HUES6 (cell line): Measurements from ENCODE around the gene TNFRSF4.

ENCODE experiments used
- H3K27ac ChIP-seq: 2 replicates; pipeline ENCODE4 v1.7.0; 2013; ENCODE audit warnings: low read depth, mild to moderate bottlenecking, low read length, inconsistent platforms
- H3K27me3 ChIP-seq: 2 replicates; pipeline ENCODE4 v1.6.1; 2013; ENCODE audit warnings: low read length; ENCODE audit not compliant: control insufficient read depth, insufficient read depth
- H3K36me3 ChIP-seq: 2 replicates; pipeline ENCODE4 v1.6.1; 2013; ENCODE audit warnings: low read length; ENCODE audit not compliant: control insufficient read depth, insufficient read depth
- H3K4me1 ChIP-seq: 2 replicates; pipeline ENCODE4 v1.6.1; 2013; ENCODE audit warnings: low read length; ENCODE audit not compliant: control insufficient read depth, insufficient read depth
- H3K4me3 ChIP-seq: 2 replicates; pipeline ENCODE4 v1.5.1; 2013; ENCODE audit warnings: low read depth, low read length
- H3K9ac ChIP-seq: one replicate; pipeline ENCODE4 v1.6.1; 2013; ENCODE audit warnings: mild to moderate bottlenecking, low read length
- H3K9me3 ChIP-seq: 2 replicates; pipeline ENCODE4 v1.6.1; 2013; ENCODE audit warnings: low read depth, low read length; ENCODE audit not compliant: control insufficient read depth, insufficient read depth

The TNFRSF4 gene

DNA sequence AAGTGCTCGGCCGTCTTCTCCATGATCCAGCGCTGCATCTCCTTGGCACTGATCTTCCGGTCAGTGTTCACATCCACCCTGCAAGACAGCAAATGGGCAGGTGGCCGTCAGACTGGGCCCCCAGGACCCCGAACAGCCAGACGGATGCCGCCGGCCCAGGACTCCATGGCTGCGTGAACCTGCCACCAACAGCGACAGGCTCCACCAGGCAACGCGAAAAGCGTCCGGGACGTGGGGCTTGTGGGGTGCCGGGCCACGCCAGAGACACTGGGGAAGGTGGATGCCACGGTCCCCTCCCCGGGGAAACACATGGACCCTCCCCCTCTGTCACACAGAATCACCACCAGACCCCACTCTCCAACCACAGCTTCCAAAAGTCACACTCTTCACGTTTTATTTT lies 9.9 kb upstream of the TNFRSF4 start:
- Histone ChIP-seq H3K36me3 (peaks cover 68% of the 10 kb centered on the region), H3K27ac (no peak overlapping the region), H3K4me1 (no peaks in the 10 kb centered on the region), H3K27me3 (no peaks in the 10 kb centered on the region), H3K9me3 (no peaks in the 10 kb centered on the region), H3K9ac (no peak overlapping the region), H3K4me3 (no peak overlapping the region)

DNA sequence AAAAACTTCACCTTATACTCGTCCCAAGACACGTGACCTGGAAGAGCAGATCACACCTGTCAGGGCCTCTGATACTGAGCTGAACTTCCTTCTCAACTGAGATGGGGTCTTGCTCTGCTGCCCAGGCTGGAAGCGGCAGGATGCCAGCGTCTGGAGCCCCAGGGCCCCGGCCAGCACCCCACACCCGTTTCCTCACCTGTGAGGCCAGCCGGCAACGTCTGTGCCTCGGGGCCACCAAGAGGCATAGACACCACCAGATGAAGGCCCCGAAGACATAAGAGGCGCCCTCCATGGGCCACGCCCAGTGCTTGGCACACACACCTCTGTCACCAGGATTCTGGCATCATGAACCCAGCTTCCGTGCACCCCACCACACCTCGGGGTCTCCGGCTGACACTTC lies 9.4 kb upstream of the TNFRSF4 start:
- H3K36me3 ChIP-seq, result peaks cover 65% of the 10 kb centered on the region
- H3K27me3 ChIP-seq, result no peaks in the 10 kb centered on the region
- H3K9ac ChIP-seq, result no peak overlapping the region
- no peak overlapping the region for H3K4me3 ChIP-seq
- H3K4me1 ChIP-seq, result peaks cover 2% of the 10 kb centered on the region; the same call in 1 of the 2 replicates
- no peaks in the 10 kb centered on the region for H3K9me3 ChIP-seq
- H3K27ac ChIP-seq, result no peak overlapping the region

DNA sequence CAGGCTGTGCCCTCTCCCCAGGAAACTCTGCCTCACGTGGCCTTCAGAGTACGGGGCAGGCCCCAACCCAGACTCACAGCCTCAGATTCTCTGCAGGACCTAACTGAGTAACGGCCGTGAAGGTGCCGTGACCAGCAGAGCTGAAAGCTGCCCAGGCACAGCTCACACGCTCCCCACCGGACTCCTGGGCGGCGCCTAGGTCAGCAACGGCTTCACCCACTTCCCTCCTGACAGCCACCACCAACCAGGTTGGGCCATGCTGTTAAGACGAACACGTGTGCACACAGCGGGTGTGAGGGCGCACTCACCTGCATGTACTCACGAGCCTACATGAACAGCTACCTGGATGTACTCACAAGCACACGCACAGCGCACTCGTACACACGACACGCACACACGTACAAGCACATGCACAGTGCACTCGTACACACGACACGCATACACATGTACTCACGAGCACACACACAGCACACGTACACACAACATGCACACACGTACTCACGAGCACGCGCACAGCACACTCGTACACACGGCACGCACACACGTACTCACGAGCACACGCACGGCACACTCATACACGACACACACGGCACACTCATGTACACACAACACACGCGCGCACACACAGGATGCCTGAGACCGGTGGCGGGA lies 8.7 kb upstream of the TNFRSF4 start:
- H3K4me1 ChIP-seq, result peaks cover 4% of the 10 kb centered on the region; the same call in 1 of the 2 replicates
- no peaks in the 10 kb centered on the region for H3K9me3 ChIP-seq
- H3K9ac ChIP-seq, result no peak overlapping the region
- no peak overlapping the region for H3K27ac ChIP-seq
- H3K4me3 ChIP-seq, result no peak overlapping the region
- no peaks in the 10 kb centered on the region for H3K27me3 ChIP-seq
- H3K36me3 ChIP-seq, result peaks cover 65% of the 10 kb centered on the region

DNA sequence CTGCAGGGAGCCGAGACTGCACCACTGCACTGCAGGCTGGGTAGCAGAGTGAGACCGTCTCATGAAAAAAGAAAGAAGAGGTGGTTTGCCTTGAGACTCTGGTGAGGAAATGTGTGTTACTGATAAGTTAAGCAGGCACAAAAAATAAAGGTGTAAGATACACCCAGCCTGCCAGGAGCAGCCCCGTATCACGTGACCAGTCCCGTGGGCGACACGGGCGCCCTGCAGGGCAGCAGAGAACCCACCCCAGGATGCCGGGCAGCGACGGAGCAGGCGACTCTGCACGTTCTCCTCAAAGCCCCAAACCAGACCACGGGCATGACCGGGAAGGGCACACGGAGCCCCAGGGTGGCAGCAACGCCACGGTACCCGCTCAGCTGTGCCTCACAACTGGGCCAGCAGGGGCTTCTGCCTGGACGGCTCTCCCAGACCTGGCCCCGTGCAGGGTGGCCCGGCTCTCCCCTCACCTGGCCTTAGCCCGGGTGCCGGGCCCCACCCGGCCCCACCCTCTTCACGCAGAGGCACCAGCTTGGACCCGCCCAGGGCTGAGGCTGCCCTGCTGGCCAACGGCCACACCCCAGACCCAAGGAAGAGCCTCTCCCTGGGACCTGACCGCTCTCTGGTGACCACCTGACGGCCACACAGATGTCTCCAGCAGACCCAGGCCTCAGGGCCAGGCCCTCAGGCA lies 8.1 kb upstream of the TNFRSF4 start:
- Histone ChIP-seq H3K4me3 (no peak overlapping the region), H3K27me3 (no peaks in the 10 kb centered on the region), H3K36me3 (peaks cover 66% of the 10 kb centered on the region), H3K9ac (no peak overlapping the region), H3K4me1 (peaks cover 4% of the 10 kb centered on the region; the same call in 1 of the 2 replicates), H3K9me3 (no peaks in the 10 kb centered on the region), H3K27ac (no peak overlapping the region)

DNA sequence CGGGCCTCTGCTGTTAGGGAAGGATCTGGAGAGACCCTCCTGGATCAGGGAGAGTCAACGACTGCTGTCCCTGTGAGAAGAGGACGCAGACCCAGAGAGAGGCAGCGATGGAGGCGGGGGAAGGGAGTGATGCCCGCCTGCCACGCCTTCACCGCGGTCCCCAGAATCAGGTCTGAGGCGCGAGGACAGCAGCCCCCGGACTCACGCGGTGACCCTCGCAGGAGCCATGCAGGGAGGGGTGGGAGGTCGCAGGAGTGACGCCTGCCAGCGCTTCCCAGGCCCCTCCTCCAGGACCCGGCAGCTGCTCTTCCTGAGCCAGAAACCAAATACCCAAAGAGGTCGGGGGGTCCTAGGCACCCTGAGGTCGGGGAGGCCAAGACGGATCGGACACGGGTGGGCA lies 6.2 kb upstream of the TNFRSF4 start:
- peaks cover 56% of the 10 kb centered on the region for H3K36me3 ChIP-seq
- H3K9me3 ChIP-seq, result no peaks in the 10 kb centered on the region
- no peak overlapping the region for H3K27ac ChIP-seq
- no peak overlapping the region for H3K4me3 ChIP-seq
- H3K4me1 ChIP-seq, result peaks cover 4% of the 10 kb centered on the region; the same call in 1 of the 2 replicates
- H3K9ac ChIP-seq, result no peak overlapping the region
- no peaks in the 10 kb centered on the region for H3K27me3 ChIP-seq

DNA sequence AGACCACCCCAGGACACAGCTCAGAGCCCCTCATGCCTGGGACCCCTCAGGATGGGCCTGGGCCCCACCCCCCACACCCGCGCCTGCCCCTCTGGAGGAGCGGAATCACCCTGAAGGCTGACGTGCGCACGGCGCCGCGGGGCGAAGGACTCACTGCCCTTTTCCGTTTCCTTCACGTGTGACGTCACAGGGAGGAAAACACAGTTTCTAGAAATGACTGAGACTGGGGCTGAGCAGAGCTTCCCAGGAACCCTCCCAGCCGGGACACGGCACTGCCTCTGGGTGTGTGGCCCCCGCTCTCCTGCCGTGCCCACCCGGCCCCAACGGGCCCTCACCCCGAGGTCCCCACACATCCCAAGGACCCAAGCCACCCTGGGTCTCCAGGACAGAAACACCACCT lies 5.4 kb upstream of the TNFRSF4 start:
- no peaks in the 10 kb centered on the region for H3K27me3 ChIP-seq
- no peaks in the 10 kb centered on the region for H3K9me3 ChIP-seq
- no peak overlapping the region for H3K4me3 ChIP-seq
- peaks cover 4% of the 10 kb centered on the region; the same call in 1 of the 2 replicates for H3K4me1 ChIP-seq
- peaks cover 52% of the 10 kb centered on the region for H3K36me3 ChIP-seq
- H3K27ac ChIP-seq, result no peak overlapping the region
- H3K9ac ChIP-seq, result no peak overlapping the region

DNA sequence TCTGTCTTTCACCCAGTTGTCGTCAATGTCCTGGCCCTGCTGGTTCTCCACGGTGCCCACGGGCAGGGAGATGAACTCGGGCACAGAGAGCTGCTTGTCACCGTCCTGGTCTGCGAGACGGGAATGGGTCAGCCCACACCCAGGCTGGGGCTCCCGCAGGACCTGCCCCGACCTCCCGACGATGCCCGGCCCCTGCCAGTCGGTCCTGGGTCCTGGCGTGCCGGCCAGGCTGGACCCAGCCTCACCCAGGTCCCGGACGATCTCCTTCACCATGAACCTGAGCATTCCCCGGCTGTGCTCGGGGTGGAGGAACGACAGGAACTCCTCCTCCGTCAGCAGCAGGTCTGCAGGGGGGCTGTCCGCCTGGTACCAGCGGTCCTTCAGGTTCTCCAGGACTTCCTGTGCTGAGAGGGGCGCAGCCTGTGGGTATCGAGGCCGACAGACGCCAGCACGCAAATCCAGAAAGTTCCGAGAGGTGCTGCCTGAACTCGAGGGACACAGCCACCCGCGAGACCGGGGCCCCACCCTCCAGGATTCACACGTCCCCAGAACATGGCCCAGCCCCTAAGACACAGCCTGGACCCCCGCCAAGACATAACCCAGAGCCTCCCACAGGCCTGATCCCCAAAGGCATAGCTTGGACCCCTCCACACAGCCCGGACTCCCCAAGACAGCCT lies 4.7 kb upstream of the TNFRSF4 start:
- no peak overlapping the region for H3K4me3 ChIP-seq
- H3K27ac ChIP-seq, result no peak overlapping the region
- peaks cover 4% of the 10 kb centered on the region; the same call in 1 of the 2 replicates for H3K4me1 ChIP-seq
- H3K36me3 ChIP-seq, result peaks cover 48% of the 10 kb centered on the region
- no peaks in the 10 kb centered on the region for H3K27me3 ChIP-seq
- H3K9ac ChIP-seq, result no peak overlapping the region
- H3K9me3 ChIP-seq, result no peaks in the 10 kb centered on the region

DNA sequence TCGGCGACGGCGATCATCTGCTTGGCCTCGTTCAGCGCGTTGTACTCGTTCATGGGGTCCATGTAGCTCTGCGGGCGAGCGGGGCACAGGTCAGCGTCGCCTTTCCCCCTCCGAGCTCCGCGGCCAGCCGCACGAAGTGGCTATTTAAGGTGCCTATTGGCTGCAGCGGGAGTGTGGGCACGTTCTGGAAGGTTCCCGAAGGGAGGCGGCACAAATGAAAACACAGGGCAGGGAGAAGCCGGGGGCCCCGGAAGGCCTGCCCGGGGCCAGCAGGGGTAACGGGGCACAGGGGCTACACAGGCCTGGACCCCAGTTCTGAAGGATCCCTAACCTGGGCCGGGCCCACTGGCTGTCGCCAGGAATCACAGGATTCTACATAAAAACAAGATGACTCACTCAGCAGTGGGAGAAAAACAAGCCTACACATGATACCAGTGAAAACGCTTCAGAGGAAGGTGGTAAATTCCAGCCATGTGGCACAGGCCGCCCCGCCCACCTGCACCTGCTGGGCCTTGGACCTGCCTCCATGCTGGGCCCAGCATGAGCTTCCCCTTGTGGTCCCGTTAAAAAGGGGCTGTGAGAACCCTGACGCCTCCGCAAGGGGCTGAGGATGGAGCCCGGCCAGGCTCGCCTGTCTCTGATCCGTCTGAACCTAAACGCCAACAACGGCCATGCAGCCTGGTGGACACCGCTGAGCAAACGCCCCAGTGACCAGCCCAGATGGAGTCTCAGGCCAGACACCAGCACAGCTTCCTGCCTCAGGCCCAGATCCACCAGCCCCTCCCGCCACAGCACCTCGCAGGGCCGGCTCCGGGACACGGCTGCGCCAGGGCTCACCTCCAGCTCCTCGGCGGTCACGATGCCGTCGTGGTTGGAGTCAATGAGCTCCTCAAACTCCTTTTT lies 3.9 kb upstream of the TNFRSF4 start:
- H3K36me3 ChIP-seq, result peaks cover 41% of the 10 kb centered on the region

DNA sequence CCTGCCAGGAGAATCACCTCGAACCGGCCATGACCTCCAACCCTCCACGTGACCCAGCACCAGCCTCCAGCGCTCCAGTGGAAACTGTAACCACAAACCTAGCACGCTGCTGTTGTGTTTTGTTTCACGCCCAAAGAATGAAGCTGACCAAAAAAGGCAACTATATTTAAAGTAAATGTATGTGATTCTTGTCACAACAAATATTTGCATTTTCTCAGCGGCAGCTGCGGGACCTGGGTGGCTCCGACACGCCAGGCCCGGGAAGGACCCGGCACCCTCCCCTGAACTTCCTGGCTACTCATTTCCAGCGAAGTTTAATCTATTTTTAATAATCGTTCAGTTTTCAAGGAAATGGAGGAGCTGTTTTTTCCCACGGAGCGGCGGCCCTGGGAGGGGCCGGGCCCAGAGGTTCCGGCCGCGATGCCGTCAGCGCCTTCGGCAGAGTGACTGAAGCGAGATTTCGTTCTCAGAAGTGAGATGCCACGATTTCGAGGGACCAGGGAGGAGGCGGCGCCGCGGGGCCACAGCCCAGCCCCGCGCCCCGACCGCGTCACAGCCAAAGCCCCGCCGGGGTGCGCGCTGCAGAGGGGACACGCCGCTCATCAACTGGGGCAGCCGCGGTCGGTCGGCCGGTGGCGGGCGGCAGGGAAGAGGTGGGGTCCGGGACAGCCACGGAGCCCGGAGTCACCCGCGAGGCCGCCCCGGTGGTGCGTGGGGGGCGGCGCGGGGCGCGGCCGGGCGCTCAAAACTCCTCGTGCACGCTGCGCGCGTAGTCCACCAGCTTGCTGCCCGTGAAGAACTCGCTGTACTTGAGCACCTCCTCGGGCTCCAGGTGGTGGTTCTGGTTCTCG lies 3.0 kb upstream of the TNFRSF4 start:
- H3K36me3 ChIP-seq, result peaks cover 34% of the 10 kb centered on the region
- no peak overlapping the region for H3K4me3 ChIP-seq
- H3K4me1 ChIP-seq, result peaks cover 4% of the 10 kb centered on the region; the same call in 1 of the 2 replicates
- no peak overlapping the region for H3K27ac ChIP-seq
- H3K9me3 ChIP-seq, result no peaks in the 10 kb centered on the region
- no peak overlapping the region for H3K9ac ChIP-seq
- no peaks in the 10 kb centered on the region for H3K27me3 ChIP-seq

More for the DNA sequence above, 3.9 kb upstream of the TNFRSF4 start:
- Histone ChIP-seq H3K9me3 (no peaks in the 10 kb centered on the region), H3K27ac (no peak overlapping the region), H3K9ac (no peak overlapping the region), H3K4me3 (no peak overlapping the region), H3K27me3 (no peaks in the 10 kb centered on the region), H3K4me1 (peaks cover 4% of the 10 kb centered on the region; the same call in 1 of the 2 replicates)
